K562 (cell line): ENCODE measurements around the gene PKLR. TPM values are rescaled to one million over a fixed set of nuclear protein-coding genes. Genes with fewer than 3 reads are reported as not detected.

Source experiments
- CHCHD3 ChIP-seq: fragments of 250-450 bp; sonication (Bioruptor Pico); IDR thresholded peaks from 2 replicates; pipeline ENCODE4 v2.1.2; 2022; ENCODE audit warnings: mild to moderate bottlenecking
- CTBP1 ChIP-seq: fragments of 450-650 bp; IDR thresholded peaks from 2 replicates; pipeline ENCODE4 v1.6.1; 2016; ENCODE audit warnings: borderline replicate concordance
- DDX20 ChIP-seq: fragments of 450-650 bp; IDR thresholded peaks from 2 replicates; pipeline ENCODE4 v1.6.1; 2016; ENCODE audit warnings: missing genetic modification characterization, low read depth, mild to moderate bottlenecking, missing compliant biosample characterization, moderate library complexity
- FOXK2 ChIP-seq, 2 experiments: fragments of 450-650 bp; IDR thresholded peaks in 1 of 2; conservative IDR thresholded peaks in 1 of 2; 2 replicates each; pipeline ENCODE4 v1.6.1; 2016; ENCODE audit warnings: low read depth in 2 of 2, mild to moderate bottlenecking in 1 of 2
- GATA2 ChIP-seq: sonication (generic); formaldehyde crosslinking; IDR thresholded peaks from 2 replicates; pipeline ENCODE4 v1.4.0; 2020; ENCODE audit warnings: mild to moderate bottlenecking, missing genetic modification reagents
- IFI16 ChIP-seq: fragments of 250-450 bp; sonication (Bioruptor Pico); IDR thresholded peaks from 2 replicates; pipeline ENCODE4 v2.1.2; 2022; ENCODE audit warnings: mild to moderate bottlenecking, inconsistent platforms
- MEF2D ChIP-seq: conservative IDR thresholded peaks from 2 replicates; pipeline ENCODE4 v1.6.1; 2016; ENCODE audit warnings: low read depth, missing genetic modification characterization, missing compliant biosample characterization
- NCOR1 ChIP-seq: fragments of 450-650 bp; IDR thresholded peaks from 2 replicates; pipeline ENCODE4 v1.6.1; 2016; ENCODE audit warnings: mild to moderate bottlenecking, moderate library complexity
- NR2F6 ChIP-seq: fragments of 450-650 bp; formaldehyde crosslinking; IDR thresholded peaks from 2 replicates; pipeline ENCODE4 v1.4.0; 2020; ENCODE audit warnings: mild to moderate bottlenecking
- OTX1 ChIP-seq: fragments of 450-650 bp; formaldehyde crosslinking; IDR thresholded peaks from 2 replicates; pipeline ENCODE4 v1.4.0; 2022; ENCODE audit warnings: mild to moderate bottlenecking
- POU5F1 ChIP-seq: fragments of 150-350 bp; IDR thresholded peaks from 2 replicates; pipeline ENCODE4 v1.6.1; 2014; ENCODE audit warnings: borderline replicate concordance, low read length, low read depth, mild to moderate bottlenecking; ENCODE audit not compliant: partially characterized antibody
- SLC30A9 ChIP-seq: fragments of 250-450 bp; sonication (Bioruptor Pico); IDR thresholded peaks from 2 replicates; pipeline ENCODE4 v1.8.0; 2022; ENCODE audit warnings: mild to moderate bottlenecking, moderate library complexity
- ZBTB7A ChIP-seq: IDR thresholded peaks from 2 replicates; pipeline ENCODE4 v1.6.1; 2011; ENCODE audit warnings: low read depth, mild to moderate bottlenecking, low read length, moderate library complexity, borderline replicate concordance; ENCODE audit not compliant: control insufficient read depth
- ZNF707 ChIP-seq: fragments of 250-450 bp; sonication (Bioruptor Pico); conservative IDR thresholded peaks from 2 replicates; pipeline ENCODE4 v1.8.0; 2022; ENCODE audit warnings: inconsistent platforms, mild to moderate bottlenecking, moderate library complexity
- polyA plus RNA-seq, 8 experiments: library from polyadenylated mRNA; depleted of rRNA in 4 of 8; stranded (reverse) in 5 of 8; unstranded in 3 of 8; fragments of >200 nt; fragmentation: Nextera tagmentation in 2 of 8; fragmentation: Illumina TruSeq in 1 of 8; extraction: Ambion mirVana in 2 of 8; extraction: Trizol in 1 of 8; gene quantifications; 2 replicates each; pipeline versions ENCODE4 v1.2.1 to v1.2.3, GENCODE V29; 2011 to 2014; ENCODE audit warnings: inconsistent platforms in 1 of 8, missing spikeins in 1 of 8
- total RNA-seq, 7 experiments: library from RNA; depleted of rRNA in 6 of 7; stranded (reverse); fragments of >200 nt in 6 of 7; fragmentation: Illumina TruSeq in 2 of 7; extraction: Trizol in 2 of 7; gene quantifications; 2 replicates each; pipeline versions ENCODE4 v1.2.1 to v1.2.3, GENCODE V29; 2011 to 2021; ENCODE audit warnings: low replicate concordance in 1 of 7
- TF ChIP-seq, protein P1 (sequence below): fragments of 250-450 bp; sonication (Bioruptor Pico); IDR thresholded peaks from 2 replicates; pipeline ENCODE4 v1.5.0; 2022; ENCODE audit warnings: mild to moderate bottlenecking
- TF ChIP-seq, protein P2 (sequence below): sonication (generic); formaldehyde crosslinking; IDR thresholded peaks from 2 replicates; pipeline ENCODE4 v1.8.0; 2023; ENCODE audit warnings: missing genetic modification reagents, mild to moderate bottlenecking, borderline replicate concordance

The PKLR gene
- total and polyA plus RNA-seq, 9 of the 15 experiments (the other 6 are each of a cell fraction or from before 2014, with no cell fraction given) = 10.7 to 78.4 (median 38.2) TPM

GRCh38 chr1:155261852-155262673, 39.2 kb downstream of the PKLR start, which contains the start of gene SCAMP3 (continued):
- TF ChIP-seq MEF2D = no peak
- no peak for TF ChIP-seq GATA2
- TF ChIP-seq, protein P1, sequence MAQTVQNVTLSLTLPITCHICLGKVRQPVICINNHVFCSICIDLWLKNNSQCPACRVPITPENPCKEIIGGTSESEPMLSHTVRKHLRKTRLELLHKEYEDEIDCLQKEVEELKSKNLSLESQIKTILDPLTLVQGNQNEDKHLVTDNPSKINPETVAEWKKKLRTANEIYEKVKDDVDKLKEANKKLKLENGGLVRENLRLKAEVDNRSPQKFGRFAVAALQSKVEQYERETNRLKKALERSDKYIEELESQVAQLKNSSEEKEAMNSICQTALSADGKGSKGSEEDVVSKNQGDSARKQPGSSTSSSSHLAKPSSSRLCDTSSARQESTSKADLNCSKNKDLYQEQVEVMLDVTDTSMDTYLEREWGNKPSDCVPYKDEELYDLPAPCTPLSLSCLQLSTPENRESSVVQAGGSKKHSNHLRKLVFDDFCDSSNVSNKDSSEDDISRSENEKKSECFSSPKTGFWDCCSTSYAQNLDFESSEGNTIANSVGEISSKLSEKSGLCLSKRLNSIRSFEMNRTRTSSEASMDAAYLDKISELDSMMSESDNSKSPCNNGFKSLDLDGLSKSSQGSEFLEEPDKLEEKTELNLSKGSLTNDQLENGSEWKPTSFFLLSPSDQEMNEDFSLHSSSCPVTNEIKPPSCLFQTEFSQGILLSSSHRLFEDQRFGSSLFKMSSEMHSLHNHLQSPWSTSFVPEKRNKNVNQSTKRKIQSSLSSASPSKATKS (CRISPR knock-in tag) = peak; percentile 83; the same call in 1 of the 2 replicates
- no peak; the same call in 1 of the 2 replicates for TF ChIP-seq CHCHD3 (CRISPR knock-in tag)
- TF ChIP-seq NR2F6 (CRISPR knock-in tag) = peak; percentile 93
- TF ChIP-seq, protein P2, sequence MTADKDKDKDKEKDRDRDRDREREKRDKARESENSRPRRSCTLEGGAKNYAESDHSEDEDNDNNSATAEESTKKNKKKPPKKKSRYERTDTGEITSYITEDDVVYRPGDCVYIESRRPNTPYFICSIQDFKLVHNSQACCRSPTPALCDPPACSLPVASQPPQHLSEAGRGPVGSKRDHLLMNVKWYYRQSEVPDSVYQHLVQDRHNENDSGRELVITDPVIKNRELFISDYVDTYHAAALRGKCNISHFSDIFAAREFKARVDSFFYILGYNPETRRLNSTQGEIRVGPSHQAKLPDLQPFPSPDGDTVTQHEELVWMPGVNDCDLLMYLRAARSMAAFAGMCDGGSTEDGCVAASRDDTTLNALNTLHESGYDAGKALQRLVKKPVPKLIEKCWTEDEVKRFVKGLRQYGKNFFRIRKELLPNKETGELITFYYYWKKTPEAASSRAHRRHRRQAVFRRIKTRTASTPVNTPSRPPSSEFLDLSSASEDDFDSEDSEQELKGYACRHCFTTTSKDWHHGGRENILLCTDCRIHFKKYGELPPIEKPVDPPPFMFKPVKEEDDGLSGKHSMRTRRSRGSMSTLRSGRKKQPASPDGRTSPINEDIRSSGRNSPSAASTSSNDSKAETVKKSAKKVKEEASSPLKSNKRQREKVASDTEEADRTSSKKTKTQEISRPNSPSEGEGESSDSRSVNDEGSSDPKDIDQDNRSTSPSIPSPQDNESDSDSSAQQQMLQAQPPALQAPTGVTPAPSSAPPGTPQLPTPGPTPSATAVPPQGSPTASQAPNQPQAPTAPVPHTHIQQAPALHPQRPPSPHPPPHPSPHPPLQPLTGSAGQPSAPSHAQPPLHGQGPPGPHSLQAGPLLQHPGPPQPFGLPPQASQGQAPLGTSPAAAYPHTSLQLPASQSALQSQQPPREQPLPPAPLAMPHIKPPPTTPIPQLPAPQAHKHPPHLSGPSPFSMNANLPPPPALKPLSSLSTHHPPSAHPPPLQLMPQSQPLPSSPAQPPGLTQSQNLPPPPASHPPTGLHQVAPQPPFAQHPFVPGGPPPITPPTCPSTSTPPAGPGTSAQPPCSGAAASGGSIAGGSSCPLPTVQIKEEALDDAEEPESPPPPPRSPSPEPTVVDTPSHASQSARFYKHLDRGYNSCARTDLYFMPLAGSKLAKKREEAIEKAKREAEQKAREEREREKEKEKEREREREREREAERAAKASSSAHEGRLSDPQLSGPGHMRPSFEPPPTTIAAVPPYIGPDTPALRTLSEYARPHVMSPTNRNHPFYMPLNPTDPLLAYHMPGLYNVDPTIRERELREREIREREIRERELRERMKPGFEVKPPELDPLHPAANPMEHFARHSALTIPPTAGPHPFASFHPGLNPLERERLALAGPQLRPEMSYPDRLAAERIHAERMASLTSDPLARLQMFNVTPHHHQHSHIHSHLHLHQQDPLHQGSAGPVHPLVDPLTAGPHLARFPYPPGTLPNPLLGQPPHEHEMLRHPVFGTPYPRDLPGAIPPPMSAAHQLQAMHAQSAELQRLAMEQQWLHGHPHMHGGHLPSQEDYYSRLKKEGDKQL (CRISPR knock-in tag) = no peak
- TF ChIP-seq ZNF707 (CRISPR knock-in tag) = no peak
- TF ChIP-seq DDX20 (tag) = no peak
- no peak for TF ChIP-seq ZBTB7A
- TF ChIP-seq CTBP1 = no peak; the same call in 1 of the 2 replicates
- TF ChIP-seq IFI16 (CRISPR knock-in tag) = no peak
- TF ChIP-seq NCOR1 = 0 out of 2 replicates have a peak, but pooled peaks have one; percentile 3
- peak; percentile 92 for TF ChIP-seq OTX1 (CRISPR knock-in tag)
- peak; percentile 81 to 84 for TF ChIP-seq FOXK2 (conservative IDR thresholded peaks at IDR 0.05 in 1 of 2, IDR thresholded peaks at IDR 0.05 in 1 of 2; ENCODE audit: low read depth in 2 of 2)
- no peak for TF ChIP-seq POU5F1
- no peak for TF ChIP-seq SLC30A9
